Hepatocyte (in vitro differentiated cells): ENCODE measurements around the gene APEH. TPM values are rescaled to one million over a fixed set of nuclear protein-coding genes. Genes with fewer than 3 reads are reported as not detected.

ENCODE experiments used
- DNase-seq: peaks from one replicate; pipeline ENCODE4 v3.0.0-alpha.2; 2016; ENCODE audit warnings: low spot score
- H2AFZ ChIP-seq: fragments of 200-600 bp; sonication (generic); 2 replicates; pipeline ENCODE4 v1.6.0; 2016; ENCODE audit warnings: antibody characterized with exemption, mild to moderate bottlenecking
- H3K27ac ChIP-seq: fragments of 200-600 bp; sonication (generic); 2 replicates; pipeline ENCODE4 v1.5.1; 2016; ENCODE audit warnings: mild to moderate bottlenecking
- H3K27me3 ChIP-seq: fragments of 200-600 bp; sonication (generic); 2 replicates; pipeline ENCODE4 v1.6.1; 2016
- H3K36me3 ChIP-seq: fragments of 200-600 bp; sonication (generic); replicated peaks from 2 replicates; pipeline ENCODE4 v1.5.1; 2016; ENCODE audit warnings: low read depth; ENCODE audit not compliant: insufficient read depth
- H3K4me1 ChIP-seq: fragments of 200-600 bp; sonication (generic); 2 replicates; pipeline ENCODE4 v1.5.1; 2016; ENCODE audit warnings: mild to moderate bottlenecking, moderate library complexity; ENCODE audit not compliant: insufficient read depth
- H3K4me2 ChIP-seq: fragments of 200-600 bp; sonication (generic); 2 replicates; pipeline ENCODE4 v1.6.0; 2016
- H3K4me3 ChIP-seq: fragments of 200-600 bp; sonication (generic); 2 replicates; pipeline ENCODE4 v1.5.1; 2016; ENCODE audit warnings: mild to moderate bottlenecking
- H3K79me2 ChIP-seq: fragments of 200-600 bp; sonication (generic); 2 replicates; pipeline ENCODE4 v1.6.0; 2017; ENCODE audit warnings: mild to moderate bottlenecking
- H3K9me2 ChIP-seq: fragments of 200-600 bp; sonication (generic); replicated peaks from 2 replicates; pipeline ENCODE4 v1.6.0; 2017; ENCODE audit warnings: mild to moderate bottlenecking; ENCODE audit not compliant: insufficient read depth
- H3K9me3 ChIP-seq: fragments of 200-600 bp; sonication (generic); 2 replicates; pipeline ENCODE4 v1.5.1; 2016; ENCODE audit warnings: low read depth, mild to moderate bottlenecking
- H4K20me1 ChIP-seq: fragments of 200-600 bp; sonication (generic); 2 replicates; pipeline ENCODE4 v1.6.0; 2016; ENCODE audit warnings: mild to moderate bottlenecking; ENCODE audit not compliant: insufficient read depth, poor library complexity, severe bottlenecking
- CTCF ChIP-seq: fragments of 200-600 bp; sonication (generic); IDR thresholded peaks from 2 replicates; pipeline ENCODE4 v1.5.1; 2016; ENCODE audit warnings: antibody characterized with exemption, mild to moderate bottlenecking; ENCODE audit not compliant: poor library complexity
- EZH2 ChIP-seq: fragments of 200-600 bp; sonication (generic); IDR thresholded peaks from 2 replicates; pipeline ENCODE4 v1.6.1; 2016; ENCODE audit warnings: antibody characterized with exemption, mild to moderate bottlenecking, borderline replicate concordance
- EZH2phosphoT487 ChIP-seq: fragments of 200-600 bp; sonication (generic); IDR thresholded peaks from one replicate; pipeline ENCODE4 v1.6.1; 2018; ENCODE audit warnings: antibody characterized with exemption, mild to moderate bottlenecking, low read depth, moderate library complexity; ENCODE audit not compliant: unreplicated experiment, severe bottlenecking
- WGBS: methylation state at CpG from one replicate; pipeline ENCODE4 v1.1.6; 2016; ENCODE audit warnings: low lambda C conversion rate; ENCODE audit errors: missing lambda C conversion rate; 5-methylcytosine and 5-hydroxymethylcytosine counted together
- polyA plus RNA-seq: library from polyadenylated mRNA; unstranded; fragments of >200 nt; fragmentation: Nextera tagmentation; extraction: Ambion mirVana; gene quantifications from 2 replicates; pipeline ENCODE4 v1.2.1, GENCODE V29; 2016
- total RNA-seq: library from RNA; depleted of rRNA; stranded (reverse); fragments of >200 nt; gene quantifications from 2 replicates; pipeline ENCODE4 v1.2.3, GENCODE V29; 2014

Gene APEH
- total and polyA plus RNA-seq, 2 experiments from 2014 or later = 120 to 148 TPM

DNA sequence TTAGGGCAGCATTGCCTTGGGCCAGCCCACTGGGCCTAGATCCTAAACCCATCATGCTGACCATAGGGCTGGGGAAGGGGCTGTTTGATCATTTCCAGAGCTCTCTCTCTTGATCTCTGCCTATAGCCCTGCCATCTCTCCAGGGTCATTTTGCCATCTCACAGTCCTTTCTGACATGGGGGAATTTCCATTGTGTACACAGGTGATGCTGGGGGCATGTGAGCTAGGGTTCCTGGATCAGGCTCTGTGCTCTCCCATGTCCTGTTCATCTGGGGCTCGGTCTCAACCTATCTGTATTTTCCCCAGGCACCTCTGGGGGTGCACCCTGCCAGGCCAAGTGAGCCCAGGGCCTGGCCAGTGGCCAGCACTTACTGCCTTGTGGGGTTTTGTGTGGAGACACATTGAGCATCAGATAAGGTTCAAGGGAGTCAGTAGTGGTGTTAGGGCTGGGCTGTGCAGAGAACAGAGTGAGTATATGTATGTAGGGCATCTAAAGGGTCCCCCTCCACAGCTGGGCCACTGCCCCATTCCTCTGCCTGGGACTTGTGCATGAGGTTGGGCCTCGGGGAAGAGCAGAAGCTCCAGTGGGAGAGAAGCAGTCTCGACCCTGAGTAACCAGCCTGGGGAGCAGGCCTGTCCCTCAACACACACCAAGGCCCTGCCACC lies 25.7 kb upstream of the APEH start:
- 74% methylated on average over 3 of the region's 3 CpGs for WGBS
- H3K27ac ChIP-seq = no peak overlapping the region

DNA sequence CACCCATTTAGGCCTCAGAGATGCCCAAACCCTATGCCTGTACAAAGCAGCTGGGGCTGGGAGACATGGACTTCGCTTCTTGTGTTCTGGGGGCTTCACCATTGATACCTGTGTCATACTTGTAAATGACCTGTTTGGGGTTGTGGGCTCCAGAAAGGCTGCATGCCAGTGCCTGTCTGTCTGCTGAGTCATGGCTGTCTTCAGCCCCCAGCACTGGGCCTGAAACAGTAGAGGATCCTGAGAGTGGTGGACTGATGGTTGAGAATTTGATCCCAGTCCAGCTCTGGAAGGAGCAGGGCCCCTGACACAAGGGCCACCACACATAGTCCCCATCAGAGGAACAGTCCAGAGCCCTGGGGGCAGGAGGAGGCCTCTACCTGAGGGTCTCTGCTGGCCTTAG lies 24.6 kb upstream of the APEH start:
- Histone ChIP-seq H3K27me3 (no peaks in the 10 kb centered on the region), H2AFZ (no peak overlapping the region), H3K4me2 (no peak overlapping the region), H3K4me3 (no peak overlapping the region), H3K9me3 (no peaks in the 10 kb centered on the region), H3K27ac (no peak overlapping the region), H3K9me2 (no peaks in the 10 kb centered on the region), H4K20me1 (no peaks in the 10 kb centered on the region), H3K79me2 (no peaks in the 10 kb centered on the region), H3K36me3 (no peaks in the 10 kb centered on the region), H3K4me1 (peaks cover 4% of the 10 kb centered on the region)
- WGBS = 90% methylated on average over 1 of the region's 1 CpG
- TF ChIP-seq EZH2phosphoT487 = no peak
- no peak for TF ChIP-seq EZH2
- no peak for TF ChIP-seq CTCF
- no peak for DNase-seq

More for the DNA sequence above, 25.7 kb upstream of the APEH start:
- Histone ChIP-seq H3K27me3 (no peaks in the 10 kb centered on the region), H4K20me1 (no peaks in the 10 kb centered on the region), H3K4me2 (no peak overlapping the region), H3K4me1 (peaks cover 4% of the 10 kb centered on the region), H3K9me2 (no peaks in the 10 kb centered on the region), H3K4me3 (no peak overlapping the region), H3K36me3 (no peaks in the 10 kb centered on the region), H2AFZ (no peak overlapping the region), H3K9me3 (no peaks in the 10 kb centered on the region), H3K79me2 (no peaks in the 10 kb centered on the region)
- TF ChIP-seq EZH2 = no peak
- TF ChIP-seq EZH2phosphoT487 = no peak
- TF ChIP-seq CTCF = no peak
- DNase-seq = no peak

GRCh38 chr3:49650177-49650576 lies 24.0 kb upstream of the APEH start:
- H3K4me2 ChIP-seq = no peak overlapping the region
- H2AFZ ChIP-seq = no peak overlapping the region
- DNase-seq = no peak
- H3K9me2 ChIP-seq = no peaks in the 10 kb centered on the region
- no peaks in the 10 kb centered on the region for H3K36me3 ChIP-seq
- H3K4me3 ChIP-seq = no peak overlapping the region
- peaks cover 4% of the 10 kb centered on the region for H3K4me1 ChIP-seq
- TF ChIP-seq CTCF = no peak
- no peak for TF ChIP-seq EZH2phosphoT487
- TF ChIP-seq EZH2 = no peak
- H3K79me2 ChIP-seq = no peaks in the 10 kb centered on the region
- no peaks in the 10 kb centered on the region for H3K9me3 ChIP-seq
- H4K20me1 ChIP-seq = no peaks in the 10 kb centered on the region
- WGBS = 83% methylated on average over 1 of the region's 1 CpG
- no peaks in the 10 kb centered on the region for H3K27me3 ChIP-seq
- no peak overlapping the region for H3K27ac ChIP-seq
